ENCODE results near the gene OR4D11.
"Not testable (repeated sequence)": the region's sequence is repeated elsewhere in the genome, so short reads cannot be mapped to it uniquely, and the experiment has no call there.

OR4D11 gene

GRCh38 chr11:59520139-59520538 is 16.8 kb downstream of the OR4D11 start:
- not testable (repeated sequence) for H3K9ac ChIP-seq (ENCODE audit: low read depth, low read length); H3K4me3 ChIP-seq (ENCODE audit: low read length); H3K27ac ChIP-seq (ENCODE audit: low read depth, low read length); H3K4me1 ChIP-seq (ENCODE audit: insufficient read depth, low read length); H3K36me3 ChIP-seq (ENCODE audit: insufficient read depth, low read length); H3K27me3 ChIP-seq (ENCODE audit: insufficient read depth, low read length); H3K9me3 ChIP-seq (ENCODE audit: insufficient read depth, low read depth, low read length)
- 90% methylated on average over 1 of the region's 2 CpGs for WGBS

GRCh38 chr11:59520741-59521140 is 17.4 kb downstream of the OR4D11 start:
- H3K36me3 ChIP-seq (ENCODE audit: insufficient read depth, low read length) = no peaks in the 10 kb centered on the region
- H3K4me3 ChIP-seq (ENCODE audit: low read length) = no peak overlapping the region
- no peaks in the 10 kb centered on the region for H3K9me3 ChIP-seq (ENCODE audit: insufficient read depth, low read depth, low read length)
- no peak overlapping the region for H3K27ac ChIP-seq (ENCODE audit: low read depth, low read length)
- H3K27me3 ChIP-seq (ENCODE audit: insufficient read depth, low read length) = no peaks in the 10 kb centered on the region
- no peaks in the 10 kb centered on the region for H3K4me1 ChIP-seq (ENCODE audit: insufficient read depth, low read length)
- 93% methylated on average over 5 of the region's 5 CpGs for WGBS
- no peak overlapping the region for H3K9ac ChIP-seq (ENCODE audit: low read depth, low read length)

- no peak overlapping the region for H3K9ac ChIP-seq (ENCODE audit: low read depth, low read length)
- peaks cover 16% of the 10 kb centered on the region for H3K4me1 ChIP-seq (ENCODE audit: insufficient read depth, low read length)
- H3K9me3 ChIP-seq (ENCODE audit: insufficient read depth, low read depth, low read length) = no peaks in the 10 kb centered on the region
- H3K36me3 ChIP-seq (ENCODE audit: insufficient read depth, low read length) = no peaks in the 10 kb centered on the region
- no peak overlapping the region for H3K4me3 ChIP-seq (ENCODE audit: low read length)
- no peaks in the 10 kb centered on the region for H3K27me3 ChIP-seq (ENCODE audit: insufficient read depth, low read length)
- 15% methylated on average over 1 of the region's 1 CpG for WGBS
- no peak overlapping the region for H3K27ac ChIP-seq (ENCODE audit: low read depth, low read length)
Observed at GRCh38 chr11:59523541-59523940, 20.2 kb downstream of the OR4D11 start.

GRCh38 chr11:59528711-59529110 is 25.3 kb downstream of the OR4D11 start:
- 15% methylated on average over 7 of the region's 7 CpGs for WGBS
- Histone ChIP-seq H3K4me3 (ENCODE audit: low read length) (no peak overlapping the region), H3K9ac (ENCODE audit: low read depth, low read length) (no peak overlapping the region), H3K4me1 (ENCODE audit: insufficient read depth, low read length) (peaks cover 24% of the 10 kb centered on the region), H3K27ac (ENCODE audit: low read depth, low read length) (no peak overlapping the region), H3K36me3 (ENCODE audit: insufficient read depth, low read length) (no peaks in the 10 kb centered on the region), H3K9me3 (ENCODE audit: insufficient read depth, low read depth, low read length) (no peaks in the 10 kb centered on the region), H3K27me3 (ENCODE audit: insufficient read depth, low read length) (no peaks in the 10 kb centered on the region)

- peaks cover 17% of the 10 kb centered on the region for H3K4me1 ChIP-seq (ENCODE audit: insufficient read depth, low read length)
- no peak overlapping the region for H3K27ac ChIP-seq (ENCODE audit: low read depth, low read length)
- H3K27me3 ChIP-seq (ENCODE audit: insufficient read depth, low read length) = no peaks in the 10 kb centered on the region
- 81% methylated on average over 2 of the region's 2 CpGs for WGBS
- H3K4me3 ChIP-seq (ENCODE audit: low read length) = no peak overlapping the region
- no peaks in the 10 kb centered on the region for H3K9me3 ChIP-seq (ENCODE audit: insufficient read depth, low read depth, low read length)
- no peak overlapping the region for H3K9ac ChIP-seq (ENCODE audit: low read depth, low read length)
- H3K36me3 ChIP-seq (ENCODE audit: insufficient read depth, low read length) = no peaks in the 10 kb centered on the region
Observed at GRCh38 chr11:59532620-59533019, 29.2 kb downstream of the OR4D11 start.

GRCh38 chr11:59534676-59535075 is 31.3 kb downstream of the OR4D11 start:
- H3K9me3 ChIP-seq (ENCODE audit: insufficient read depth, low read depth, low read length) = no peaks in the 10 kb centered on the region
- WGBS = 95% methylated on average over 1 of the region's 1 CpG
- H3K9ac ChIP-seq (ENCODE audit: low read depth, low read length) = no peak overlapping the region
- no peak overlapping the region for H3K27ac ChIP-seq (ENCODE audit: low read depth, low read length)
- H3K27me3 ChIP-seq (ENCODE audit: insufficient read depth, low read length) = no peaks in the 10 kb centered on the region
- no peaks in the 10 kb centered on the region for H3K4me1 ChIP-seq (ENCODE audit: insufficient read depth, low read length)
- no peak overlapping the region for H3K4me3 ChIP-seq (ENCODE audit: low read length)
- H3K36me3 ChIP-seq (ENCODE audit: insufficient read depth, low read length) = no peaks in the 10 kb centered on the region

- H3K27ac ChIP-seq (ENCODE audit: low read depth, low read length) = no peak overlapping the region
- H3K9ac ChIP-seq (ENCODE audit: low read depth, low read length) = no peak overlapping the region
Observed at GRCh38 chr11:59542142-59542810, 38.9 kb downstream of the OR4D11 start.

GRCh38 chr11:59543713-59544112 is 40.3 kb downstream of the OR4D11 start:
- H3K9me3 ChIP-seq (ENCODE audit: insufficient read depth, low read depth, low read length); H3K27ac ChIP-seq (ENCODE audit: low read depth, low read length): not testable (repeated sequence)
- WGBS = 100% methylated on average over 2 of the region's 3 CpGs

More at GRCh38 chr11:59542142-59542810, 38.9 kb downstream of the OR4D11 start:
- Histone ChIP-seq H3K9me3 (ENCODE audit: insufficient read depth, low read depth, low read length) (no peaks in the 10 kb centered on the region), H3K27me3 (ENCODE audit: insufficient read depth, low read length) (no peaks in the 10 kb centered on the region), H3K4me3 (ENCODE audit: low read length) (no peak overlapping the region), H3K4me1 (ENCODE audit: insufficient read depth, low read length) (no peaks in the 10 kb centered on the region), H3K36me3 (ENCODE audit: insufficient read depth, low read length) (no peaks in the 10 kb centered on the region)
- WGBS = 93% methylated on average over 3 of the region's 3 CpGs

GRCh38 chr11:59544869-59545178 is 41.4 kb downstream of the OR4D11 start:
- Histone ChIP-seq H3K27me3 (ENCODE audit: insufficient read depth, low read length) (no peaks in the 10 kb centered on the region), H3K27ac (ENCODE audit: low read depth, low read length) (no peak overlapping the region), H3K9me3 (ENCODE audit: insufficient read depth, low read depth, low read length) (no peaks in the 10 kb centered on the region), H3K9ac (ENCODE audit: low read depth, low read length) (no peak overlapping the region), H3K36me3 (ENCODE audit: insufficient read depth, low read length) (no peaks in the 10 kb centered on the region), H3K4me3 (ENCODE audit: low read length) (no peak overlapping the region), H3K4me1 (ENCODE audit: insufficient read depth, low read length) (peaks cover 7% of the 10 kb centered on the region; the same call in 1 of the 2 replicates)
- WGBS = 85% methylated on average over 3 of the region's 3 CpGs

More at GRCh38 chr11:59543713-59544112, 40.3 kb downstream of the OR4D11 start:
- not testable (repeated sequence) for H3K9ac ChIP-seq (ENCODE audit: low read depth, low read length); H3K27me3 ChIP-seq (ENCODE audit: insufficient read depth, low read length); H3K4me1 ChIP-seq (ENCODE audit: insufficient read depth, low read length); H3K4me3 ChIP-seq (ENCODE audit: low read length); H3K36me3 ChIP-seq (ENCODE audit: insufficient read depth, low read length)

- Histone ChIP-seq H3K27ac (ENCODE audit: low read depth, low read length) (no peak overlapping the region), H3K36me3 (ENCODE audit: insufficient read depth, low read length) (no peaks in the 10 kb centered on the region), H3K9ac (ENCODE audit: low read depth, low read length) (no peak overlapping the region), H3K4me3 (ENCODE audit: low read length) (no peak overlapping the region), H3K4me1 (ENCODE audit: insufficient read depth, low read length) (peaks cover 7% of the 10 kb centered on the region; the same call in 1 of the 2 replicates), H3K27me3 (ENCODE audit: insufficient read depth, low read length) (no peaks in the 10 kb centered on the region), H3K9me3 (ENCODE audit: insufficient read depth, low read depth, low read length) (no peaks in the 10 kb centered on the region)
- 91% methylated on average over 24 of the region's 24 CpGs for WGBS
Observed at GRCh38 chr11:59545179-59546020, 42.0 kb downstream of the OR4D11 start.

- H3K27me3 ChIP-seq (ENCODE audit: insufficient read depth, low read length); H3K4me1 ChIP-seq (ENCODE audit: insufficient read depth, low read length); H3K4me3 ChIP-seq (ENCODE audit: low read length); H3K36me3 ChIP-seq (ENCODE audit: insufficient read depth, low read length); H3K9me3 ChIP-seq (ENCODE audit: insufficient read depth, low read depth, low read length); H3K9ac ChIP-seq (ENCODE audit: low read depth, low read length): not testable (repeated sequence)
- H3K27ac ChIP-seq (ENCODE audit: low read depth, low read length) = peak overlapping the region; percentile 34; the same call in 1 of the 2 replicates
- WGBS = 75% methylated on average over 4 of the region's 5 CpGs
Observed at GRCh38 chr11:59547605-59548308, 44.4 kb downstream of the OR4D11 start.
